Astrocyte (in vitro differentiated cells and primary cell): ENCODE data around the gene RBM20.

Experiments used
- CTCF ChIP-seq: IDR thresholded peaks from 2 replicates; pipeline ENCODE4 v1.5.1; 2011; ENCODE audit warnings: low read depth, mild to moderate bottlenecking, inconsistent platforms, low read length, moderate library complexity; ENCODE audit not compliant: insufficient read depth
- EZH2 ChIP-seq: IDR thresholded peaks from 2 replicates; pipeline ENCODE4 v1.6.1; 2012; ENCODE audit warnings: mild to moderate bottlenecking, low read length, inconsistent platforms; ENCODE audit not compliant: insufficient read depth

DNA sequence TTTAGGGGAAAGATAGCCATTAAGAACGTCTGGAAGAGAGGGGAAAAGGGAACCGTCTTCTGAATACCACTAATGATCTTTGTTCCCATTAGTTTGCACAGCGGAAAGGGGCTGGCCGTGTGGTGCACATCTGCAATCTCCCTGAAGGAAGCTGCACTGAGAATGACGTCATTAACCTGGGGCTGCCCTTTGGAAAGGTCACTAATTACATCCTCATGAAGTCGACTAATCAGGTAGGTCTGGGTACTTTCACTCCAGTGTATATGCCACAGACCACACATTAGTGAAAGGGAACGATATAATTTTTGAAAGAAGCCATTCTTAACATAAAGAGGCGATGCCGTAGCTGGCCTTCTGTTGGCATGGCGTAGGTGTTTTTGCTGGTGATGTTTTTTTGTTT is 153.3 kb downstream of the RBM20 start:
- TF ChIP-seq CTCF (no peak), EZH2 (no peak)
